Adrenal gland (tissue), 12 donors: Measurements from ENCODE around the gene SYDE1. TPM values are rescaled to one million over a fixed set of nuclear protein-coding genes. Genes with fewer than 3 reads are reported as not detected.

ENCODE experiments used
- DNase-seq, 7 donors: peaks; one replicate each; pipeline ENCODE4 v3.0.0-alpha.2; 2019 to 2020
- H3K27ac ChIP-seq, 5 donors: fragments of 200-600 bp; sonication (generic) in 4 of 5; 1 replicate in 3 of 5; 2 replicates in 2 of 5; pipeline versions ENCODE4 v1.5.1 to v1.8.0; 2016 to 2020; ENCODE audit warnings: mild to moderate bottlenecking in 1 of 5
- H3K27me3 ChIP-seq: fragments of 200-600 bp; 2 replicates; pipeline ENCODE4 v1.8.0; 2021
- H3K36me3 ChIP-seq, 2 donors: fragments of 200-600 bp; replicated peaks in 1 of 2; 1 replicate in 1 of 2; 2 replicates in 1 of 2; pipeline versions ENCODE4 v1.5.1 to v1.8.0; 2018 to 2022
- H3K4me1 ChIP-seq, 2 donors: fragments of 200-600 bp; replicated peaks in 1 of 2; 1 replicate in 1 of 2; 2 replicates in 1 of 2; pipeline versions ENCODE4 v1.5.1 to v1.8.0; 2018 to 2021
- H3K4me3 ChIP-seq, 4 donors: fragments of 200-600 bp; sonication (generic) in 3 of 4; one replicate each; pipeline ENCODE4 v1.5.1; 2016 to 2018
- H3K9me3 ChIP-seq, 3 donors: fragments of 200-600 bp; sonication (generic) in 1 of 3; replicated peaks in 1 of 3; 1 replicate in 2 of 3; 2 replicates in 1 of 3; pipeline versions ENCODE4 v1.5.1 to v1.8.0; 2016 to 2021
- POLR2A ChIP-seq, 2 donors: fragments of 450-650 bp; IDR thresholded peaks; one replicate each; pipeline ENCODE4 v1.6.1; 2017; ENCODE audit warnings: antibody characterized with exemption in 2 of 2, mild to moderate bottlenecking in 2 of 2, moderate library complexity in 1 of 2
- WGBS, 4 donors: extraction: QIAGEN DNeasy Blood & Tissue Kit in 2 of 4; methylation state at CpG; one replicate each; pipeline versions ENCODE4 v1.1.5 to v1.1.7; 2013 to 2017; 5-methylcytosine and 5-hydroxymethylcytosine counted together
- intact Hi-C, 2 donors: fragments of 100-400 bp; cut with DNase I; formaldehyde crosslinking; loops; one replicate each; pipeline versions ENCODE4 v1.14.1 to v1.15.0; 2022 to 2023
- polyA plus RNA-seq, 3 donors: library from polyadenylated mRNA; stranded (reverse); fragments of 200-250 nt in 2 of 3; fragments of 350-450 nt in 1 of 3; fragmentation: Illumina TruSeq in 1 of 3; extraction: RNeasy Lipid Tissue Mini Kit (QIAGEN cat#74804) in 1 of 3; gene quantifications; one replicate each; pipeline ENCODE4 v1.2.3, GENCODE V29; 2013 to 2014
- total RNA-seq, 9 donors: library from RNA; depleted of rRNA in 4 of 9; stranded (reverse); fragments of >200 nt in 4 of 9; fragments of 120-200 nt in 1 of 9; fragmentation: NEBNext Ultra II Directional in 1 of 9; extraction: Animal tissue kit (Norgen Biotek cat#: 25700) in 1 of 9; gene quantifications; one replicate each; pipeline versions ENCODE4 v1.1.0 to v1.2.4, GENCODE V29; 2013 to 2023
- TF ChIP-seq, protein P1 (sequence below), 6 experiments: fragments of 450-650 bp in 4 of 6; fragments of 200-600 bp in 2 of 6; sonication (generic) in 1 of 6; IDR thresholded peaks; 1 replicate in 5 of 6; 2 replicates in 1 of 6; pipeline versions ENCODE4 v1.5.1 to v1.8.0; 2016 to 2021; ENCODE audit warnings: antibody characterized with exemption in 6 of 6, mild to moderate bottlenecking in 2 of 6, moderate library complexity in 1 of 6
- donor health status: healthy with polysubstance abuse.
- donor health status: Bipolar disorder and iron deficiency.
- donor health status: DM: yes; HTN: yes; CAD: no.
- donor health status: DM: no; HTN: no; CAD: no.
- donor health status: DM: no; HTN: no; CAD: no.
- donor health status: DM: yes; HTN: yes; CAD: no.

The SYDE1 gene
- total and polyA plus RNA-seq, 12 donors, result 2.5 to 45.1 (median 28.7) TPM

DNA sequence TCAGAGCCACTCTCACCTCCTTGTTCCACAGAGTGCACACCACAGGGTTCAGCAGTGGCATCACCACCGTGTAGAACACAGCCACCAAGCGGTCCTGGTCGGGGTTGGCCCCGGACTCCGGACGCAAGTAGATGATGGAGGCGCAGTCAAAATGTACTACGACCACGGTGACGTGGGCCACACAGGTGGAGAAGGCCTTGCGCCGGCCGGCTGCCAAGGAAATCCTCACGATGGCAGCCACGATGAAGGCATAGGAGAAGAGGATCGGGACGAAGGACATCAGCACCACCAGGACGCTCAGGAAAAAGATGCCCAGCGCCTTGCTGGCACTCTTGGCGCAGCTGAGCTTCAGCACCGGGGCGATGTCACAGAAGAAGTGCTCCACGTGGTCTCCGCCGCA, 33.9 kb downstream of the SYDE1 start:
- Histone ChIP-seq H3K4me3 (no peak overlapping the region), H3K9me3 (no peaks in the 10 kb centered on the region), H3K4me1 (no peaks in the 10 kb centered on the region), H3K27ac (no peak overlapping the region), H3K27me3 (no peaks in the 10 kb centered on the region), H3K36me3 (no peaks in the 10 kb centered on the region)
- DNase-seq, result no peak
- intact Hi-C loops, result loop anchor here in 1 of 2 donors (10.0 kb wide), 1 partner anchor 266 kb away; no protein-coding TSS in a partner anchor
- WGBS, 4 donors, result 90 to 94% (median 92%) methylated on average over 14 to 25 of the region's 25 CpGs
- no peak for TF ChIP-seq POLR2A (IDR thresholded peaks at IDR 0.05)
- TF ChIP-seq, protein P1, sequence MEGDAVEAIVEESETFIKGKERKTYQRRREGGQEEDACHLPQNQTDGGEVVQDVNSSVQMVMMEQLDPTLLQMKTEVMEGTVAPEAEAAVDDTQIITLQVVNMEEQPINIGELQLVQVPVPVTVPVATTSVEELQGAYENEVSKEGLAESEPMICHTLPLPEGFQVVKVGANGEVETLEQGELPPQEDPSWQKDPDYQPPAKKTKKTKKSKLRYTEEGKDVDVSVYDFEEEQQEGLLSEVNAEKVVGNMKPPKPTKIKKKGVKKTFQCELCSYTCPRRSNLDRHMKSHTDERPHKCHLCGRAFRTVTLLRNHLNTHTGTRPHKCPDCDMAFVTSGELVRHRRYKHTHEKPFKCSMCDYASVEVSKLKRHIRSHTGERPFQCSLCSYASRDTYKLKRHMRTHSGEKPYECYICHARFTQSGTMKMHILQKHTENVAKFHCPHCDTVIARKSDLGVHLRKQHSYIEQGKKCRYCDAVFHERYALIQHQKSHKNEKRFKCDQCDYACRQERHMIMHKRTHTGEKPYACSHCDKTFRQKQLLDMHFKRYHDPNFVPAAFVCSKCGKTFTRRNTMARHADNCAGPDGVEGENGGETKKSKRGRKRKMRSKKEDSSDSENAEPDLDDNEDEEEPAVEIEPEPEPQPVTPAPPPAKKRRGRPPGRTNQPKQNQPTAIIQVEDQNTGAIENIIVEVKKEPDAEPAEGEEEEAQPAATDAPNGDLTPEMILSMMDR (IDR thresholded peaks at IDR 0.05), result no peak

DNA sequence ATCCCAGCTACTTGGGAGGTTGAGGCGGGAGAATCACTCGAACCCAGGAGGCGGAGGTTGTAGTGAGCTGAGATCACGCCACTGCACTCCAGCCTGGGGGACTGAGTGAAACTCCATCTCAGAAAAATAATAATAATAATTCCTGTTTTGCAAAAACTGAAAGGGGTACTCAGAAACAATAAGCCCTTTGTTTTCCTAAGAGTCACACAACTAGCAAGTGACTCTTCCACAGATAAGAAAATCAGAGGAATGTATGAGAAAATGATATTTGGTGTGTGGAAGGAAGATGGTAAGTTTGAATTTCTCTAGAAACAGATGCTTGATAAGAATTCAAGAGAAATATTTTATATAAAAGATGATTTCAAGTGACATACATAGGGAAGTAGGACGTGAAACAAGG, 35.1 kb downstream of the SYDE1 start:
- H3K36me3 ChIP-seq, result no peaks in the 10 kb centered on the region
- no peaks in the 10 kb centered on the region for H3K9me3 ChIP-seq
- DNase-seq, result no peak
- intact Hi-C loops, result loop anchor here in 1 of 2 donors (10.0 kb wide), 1 partner anchor 268 kb away; no protein-coding TSS in a partner anchor
- H3K4me1 ChIP-seq, result no peaks in the 10 kb centered on the region
- no peak for TF ChIP-seq POLR2A (IDR thresholded peaks at IDR 0.05)
- TF ChIP-seq, protein P1 (IDR thresholded peaks at IDR 0.05), result no peak
- no peak overlapping the region for H3K27ac ChIP-seq
- H3K27me3 ChIP-seq, result no peaks in the 10 kb centered on the region
- H3K4me3 ChIP-seq, result no peak overlapping the region
- 72 to 83% (median 79%) methylated on average over 5 of the region's 5 CpGs for WGBS, 4 donors

DNA sequence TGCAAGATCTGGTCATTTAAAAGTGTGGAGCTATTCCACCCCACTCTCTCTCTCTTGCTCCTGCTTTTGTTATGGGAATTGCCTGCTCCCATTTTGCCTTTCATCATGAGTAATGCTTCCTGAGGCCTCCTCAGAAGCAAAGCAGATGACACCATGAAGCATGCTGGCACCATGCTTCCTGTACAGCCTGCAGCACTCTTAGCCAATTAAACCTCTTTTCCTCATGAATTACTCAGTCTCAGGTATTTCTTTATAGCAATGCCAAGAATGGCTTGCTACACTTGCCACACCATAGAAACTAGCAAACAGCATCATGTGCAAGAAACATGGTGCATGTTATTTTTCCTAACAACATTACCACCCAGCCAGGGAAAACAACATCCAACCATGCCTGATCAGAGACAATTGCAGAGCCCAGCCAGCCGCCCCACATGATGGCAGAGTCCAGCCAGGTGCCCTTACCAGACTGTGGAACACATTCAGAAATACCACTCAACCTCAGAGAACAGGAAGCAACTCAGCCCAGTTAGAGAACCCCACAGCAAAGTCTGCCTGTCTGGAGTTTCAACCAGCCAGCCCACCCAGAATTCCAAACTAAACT, 36.9 kb downstream of the SYDE1 start:
- Histone ChIP-seq H3K4me3 (no peak overlapping the region), H3K27ac (no peak overlapping the region), H3K36me3 (no peaks in the 10 kb centered on the region), H3K9me3 (no peaks in the 10 kb centered on the region), H3K4me1 (no peaks in the 10 kb centered on the region), H3K27me3 (no peaks in the 10 kb centered on the region)
- WGBS, 4 donors, result 90 to 96% (median 92%) methylated on average over 1 of the region's 1 CpG; no CpG with 5 or more reads in 1 of the 4 donors
- TF ChIP-seq POLR2A (IDR thresholded peaks at IDR 0.05), result no peak
- TF ChIP-seq, protein P1 (IDR thresholded peaks at IDR 0.05), result no peak
- intact Hi-C loops, result loop anchor here in 1 of 2 donors (10.0 kb wide), 1 partner anchor 269 kb away; no protein-coding TSS in a partner anchor
- no peak for DNase-seq

DNA sequence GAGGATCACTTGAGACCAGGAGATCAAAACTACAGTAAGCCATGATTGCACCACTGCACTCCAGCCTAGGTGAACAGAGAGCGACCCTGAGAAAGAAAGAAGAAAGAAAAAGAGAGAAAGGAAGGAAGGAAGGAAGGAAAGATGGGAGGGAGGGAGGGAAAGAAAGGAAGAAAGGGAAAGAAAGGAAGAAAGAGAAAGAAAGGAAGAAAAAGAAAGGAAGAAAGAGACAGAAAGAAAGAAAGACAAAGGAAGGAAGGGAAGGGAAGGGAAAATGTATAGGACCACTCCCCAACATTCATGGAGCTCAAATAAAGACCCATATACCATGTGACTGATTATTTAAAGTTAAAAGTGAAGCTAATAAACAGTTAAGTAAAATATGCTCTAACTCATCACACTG, 39.9 kb downstream of the SYDE1 start:
- Histone ChIP-seq H3K27me3 (no peaks in the 10 kb centered on the region), H3K9me3 (no peaks in the 10 kb centered on the region), H3K4me1 (no peaks in the 10 kb centered on the region), H3K27ac (no peak overlapping the region), H3K36me3 (no peaks in the 10 kb centered on the region), H3K4me3 (no peak overlapping the region)
- TF ChIP-seq, protein P1 (IDR thresholded peaks at IDR 0.05), result no peak
- TF ChIP-seq POLR2A (IDR thresholded peaks at IDR 0.05), result no peak
- DNase-seq, result no peak
- 87 to 94% (median 91%) methylated on average over 1 of the region's 1 CpG for WGBS, 4 donors
- intact Hi-C loops, result loop anchor here in 1 of 2 donors (10.0 kb wide), 1 partner anchor 272 kb away; no protein-coding TSS in a partner anchor
